HUES48 (cell line): ENCODE results near the gene TMEM205.
A peak's percentile ranks its signal among the peaks of the same experiment; 100 is the strongest.
"Not testable (repeated sequence)": the region's sequence is repeated elsewhere in the genome, so short reads cannot be mapped to it uniquely, and the experiment has no call there.

Experiments used
- H3K27ac ChIP-seq: one replicate; pipeline ENCODE4 v1.7.0; 2013; ENCODE audit warnings: low read depth, low read length, inconsistent platforms
- H3K27me3 ChIP-seq: 2 replicates; pipeline ENCODE4 v1.6.1; 2013; ENCODE audit warnings: mild to moderate bottlenecking, low read length; ENCODE audit not compliant: control insufficient read depth, insufficient read depth
- H3K36me3 ChIP-seq: 2 replicates; pipeline ENCODE4 v1.6.1; 2013; ENCODE audit warnings: low read length; ENCODE audit not compliant: control insufficient read depth, insufficient read depth
- H3K4me1 ChIP-seq: 2 replicates; pipeline ENCODE4 v1.6.1; 2013; ENCODE audit warnings: mild to moderate bottlenecking, low read length; ENCODE audit not compliant: control insufficient read depth, insufficient read depth
- H3K4me3 ChIP-seq: 2 replicates; pipeline ENCODE4 v1.5.1; 2013; ENCODE audit warnings: mild to moderate bottlenecking, low read depth, low read length
- H3K9ac ChIP-seq: 2 replicates; pipeline ENCODE4 v1.6.1; 2013; ENCODE audit warnings: mild to moderate bottlenecking, low read depth, low read length, moderate library complexity
- H3K9me3 ChIP-seq: 2 replicates; pipeline ENCODE4 v1.6.1; 2013; ENCODE audit warnings: low read length; ENCODE audit not compliant: control insufficient read depth, insufficient read depth

Gene TMEM205

GRCh38 chr19:11322269-11323024 is 23.6 kb downstream of the TMEM205 start:
- no peak overlapping the region for H3K4me3 ChIP-seq
- H3K9ac ChIP-seq = no peak overlapping the region
- H3K36me3 ChIP-seq = no peaks in the 10 kb centered on the region; the same call in none of the 2 replicates
- no peaks in the 10 kb centered on the region for H3K27me3 ChIP-seq
- peak overlapping the region; percentile 39 for H3K27ac ChIP-seq
- no peaks in the 10 kb centered on the region for H3K9me3 ChIP-seq
- H3K4me1 ChIP-seq = peaks cover 6% of the 10 kb centered on the region; the same call in 1 of the 2 replicates

- no peak overlapping the region for H3K9ac ChIP-seq
- H3K4me3 ChIP-seq = no peak overlapping the region
These were observed 24.6 kb downstream of the TMEM205 start for GRCh38 chr19:11321191-11322126.

GRCh38 chr19:11320278-11320995 is 25.6 kb downstream of the TMEM205 start:
- H3K4me1 ChIP-seq, H3K27me3 ChIP-seq, H3K36me3 ChIP-seq, H3K27ac ChIP-seq, H3K9ac ChIP-seq, H3K9me3 ChIP-seq, H3K4me3 ChIP-seq: not testable (repeated sequence)

More at GRCh38 chr19:11321191-11322126, 24.6 kb downstream of the TMEM205 start:
- Histone ChIP-seq H3K27ac (no peak overlapping the region), H3K36me3 (no peaks in the 10 kb centered on the region; the same call in 1 of the 2 replicates), H3K27me3 (no peaks in the 10 kb centered on the region), H3K4me1 (peaks cover 6% of the 10 kb centered on the region; the same call in 1 of the 2 replicates), H3K9me3 (no peaks in the 10 kb centered on the region)

GRCh38 chr19:11306337-11306736 is 39.7 kb downstream of the TMEM205 start:
- Histone ChIP-seq H3K36me3 (no peaks in the 10 kb centered on the region), H3K4me1 (no peaks in the 10 kb centered on the region), H3K9ac (no peak overlapping the region), H3K27ac (no peak overlapping the region), H3K4me3 (no peak overlapping the region), H3K27me3 (no peaks in the 10 kb centered on the region), H3K9me3 (no peaks in the 10 kb centered on the region)

- Histone ChIP-seq H3K9me3 (no peaks in the 10 kb centered on the region), H3K9ac (no peak overlapping the region), H3K4me1 (no peaks in the 10 kb centered on the region), H3K36me3 (no peaks in the 10 kb centered on the region), H3K4me3 (no peak overlapping the region), H3K27me3 (no peaks in the 10 kb centered on the region), H3K27ac (no peak overlapping the region)
These were observed 41.1 kb downstream of the TMEM205 start for GRCh38 chr19:11304936-11305335.

GRCh38 chr19:11300811-11301120 is 45.3 kb downstream of the TMEM205 start:
- Histone ChIP-seq H3K27me3 (no peaks in the 10 kb centered on the region), H3K9ac (no peak overlapping the region), H3K4me3 (no peak overlapping the region), H3K27ac (no peak overlapping the region), H3K4me1 (no peaks in the 10 kb centered on the region), H3K36me3 (no peaks in the 10 kb centered on the region), H3K9me3 (no peaks in the 10 kb centered on the region)

- Histone ChIP-seq H3K9ac (no peak overlapping the region), H3K27me3 (no peaks in the 10 kb centered on the region), H3K27ac (no peak overlapping the region), H3K4me1 (no peaks in the 10 kb centered on the region), H3K36me3 (no peaks in the 10 kb centered on the region), H3K4me3 (no peak overlapping the region), H3K9me3 (no peaks in the 10 kb centered on the region)
These were observed 45.9 kb downstream of the TMEM205 start for GRCh38 chr19:11299946-11300810.

GRCh38 chr19:11296264-11296663 is 49.8 kb downstream of the TMEM205 start:
- Histone ChIP-seq H3K4me1 (peaks cover 3% of the 10 kb centered on the region; the same call in 1 of the 2 replicates), H3K9me3 (no peaks in the 10 kb centered on the region), H3K27me3 (no peaks in the 10 kb centered on the region), H3K4me3 (no peak overlapping the region), H3K27ac (no peak overlapping the region), H3K36me3 (no peaks in the 10 kb centered on the region), H3K9ac (no peak overlapping the region)

- peaks cover 3% of the 10 kb centered on the region; the same call in 1 of the 2 replicates for H3K4me1 ChIP-seq
- no peak within 1 kb of the TSS for H3K4me3 ChIP-seq
- H3K9ac ChIP-seq = no peak within 1 kb of the TSS
- H3K27me3 ChIP-seq = no peaks in the 10 kb centered on the region
- H3K9me3 ChIP-seq = no peaks in the 10 kb centered on the region
- H3K36me3 ChIP-seq = no peaks in the 10 kb centered on the region
- no peak within 1 kb of the TSS for H3K27ac ChIP-seq
These were observed 50.3 kb downstream of the TMEM205 start, which contains the start of gene TSPAN16 for GRCh38 chr19:11295665-11296245. TSS of gene TSPAN16 (plus strand) at chr19:11296160. CDS start at chr19:11296298, 138 bp downstream.

GRCh38 chr19:11295180-11295579 is 50.9 kb downstream of the TMEM205 start:
- Histone ChIP-seq H3K4me1 (peaks cover 3% of the 10 kb centered on the region; the same call in 1 of the 2 replicates), H3K4me3 (no peak overlapping the region), H3K27me3 (no peaks in the 10 kb centered on the region), H3K9ac (no peak overlapping the region), H3K9me3 (no peaks in the 10 kb centered on the region), H3K36me3 (no peaks in the 10 kb centered on the region), H3K27ac (no peak overlapping the region)
